Measurements from ENCODE around the gene CEP128. TPM values are rescaled to one million over a fixed set of nuclear protein-coding genes. Genes with fewer than 3 reads are reported as not detected.

CEP128 gene
- polyA plus RNA-seq, 4 donors, result 0.22 to 2.2 (median 1.1) TPM

GRCh38 chr14:80634106-80634758, 307.3 kb downstream of the CEP128 start:
- Histone ChIP-seq H3K9me3 (ENCODE audit: control insufficient read depth in 2 of 2, insufficient read depth in 1 of 2, low read depth in 1 of 2, low read length in 1 of 2) (no peaks in the 10 kb centered on the region), H3K27ac (ENCODE audit: low read depth in 1 of 3, low read length in 2 of 3) (no peak overlapping the region), H3K4me3 (ENCODE audit: low read depth in 1 of 3, low read length in 3 of 3) (no peak overlapping the region), H3K27me3 (ENCODE audit: control insufficient read depth in 3 of 3, insufficient read depth in 3 of 3, low read length in 3 of 3) (no peaks in the 10 kb centered on the region), H3K4me1 (ENCODE audit: control insufficient read depth in 3 of 3, insufficient read depth in 2 of 3, low read depth in 1 of 3, low read length in 2 of 3) (no peaks in the 10 kb centered on the region), H3K36me3 (ENCODE audit: control insufficient read depth in 3 of 3, insufficient read depth in 2 of 3, low read depth in 1 of 3, low read length in 3 of 3) (no peaks in the 10 kb centered on the region)
- DNase-seq (no peak), FAIRE-seq (no peak)
- WGBS, 3 donors, result 70 to 77% (median 77%) methylated on average over 3 of the region's 3 CpGs

- H3K4me3 ChIP-seq (ENCODE audit: low read depth in 1 of 3, low read length in 3 of 3), result no peak overlapping the region
- no peak for FAIRE-seq
Observed at GRCh38 chr14:80629606-80630005, 311.9 kb downstream of the CEP128 start.

GRCh38 chr14:80628547-80628946, 313.0 kb downstream of the CEP128 start:
- Histone ChIP-seq H3K4me3 (ENCODE audit: low read depth in 1 of 3, low read length in 3 of 3) (no peak overlapping the region), H3K27me3 (ENCODE audit: control insufficient read depth in 3 of 3, insufficient read depth in 3 of 3, low read length in 3 of 3) (no peaks in the 10 kb centered on the region), H3K4me1 (ENCODE audit: control insufficient read depth in 3 of 3, insufficient read depth in 2 of 3, low read depth in 1 of 3, low read length in 2 of 3) (peaks cover 0 to 3% (median 2%) of the 10 kb centered on the region in 3 donors), H3K36me3 (ENCODE audit: control insufficient read depth in 3 of 3, insufficient read depth in 2 of 3, low read depth in 1 of 3, low read length in 3 of 3) (no peaks in the 10 kb centered on the region), H3K9me3 (ENCODE audit: control insufficient read depth in 2 of 2, insufficient read depth in 1 of 2, low read depth in 1 of 2, low read length in 1 of 2) (no peaks in the 10 kb centered on the region), H3K27ac (ENCODE audit: low read depth in 1 of 3, low read length in 2 of 3) (no peak overlapping the region)
- WGBS, 3 donors, result 14 to 73% (median 33%) methylated on average over 6 of the region's 6 CpGs
- no peak for FAIRE-seq
- peak; percentile 71 to 79 for DNase-seq

More at GRCh38 chr14:80629606-80630005, 311.9 kb downstream of the CEP128 start:
- Histone ChIP-seq H3K9me3 (ENCODE audit: control insufficient read depth in 2 of 2, insufficient read depth in 1 of 2, low read depth in 1 of 2, low read length in 1 of 2) (no peaks in the 10 kb centered on the region), H3K36me3 (ENCODE audit: control insufficient read depth in 3 of 3, insufficient read depth in 2 of 3, low read depth in 1 of 3, low read length in 3 of 3) (no peaks in the 10 kb centered on the region), H3K27ac (ENCODE audit: low read depth in 1 of 3, low read length in 2 of 3) (no peak overlapping the region), H3K4me1 (ENCODE audit: control insufficient read depth in 3 of 3, insufficient read depth in 2 of 3, low read depth in 1 of 3, low read length in 2 of 3) (peaks cover 0 to 3% (median 2%) of the 10 kb centered on the region in 3 donors), H3K27me3 (ENCODE audit: control insufficient read depth in 3 of 3, insufficient read depth in 3 of 3, low read length in 3 of 3) (no peaks in the 10 kb centered on the region)
- DNase-seq, result no peak

GRCh38 chr14:80627745-80628144, 313.8 kb downstream of the CEP128 start:
- Histone ChIP-seq H3K27ac (ENCODE audit: low read depth in 1 of 3, low read length in 2 of 3) (no peak overlapping the region), H3K27me3 (ENCODE audit: control insufficient read depth in 3 of 3, insufficient read depth in 3 of 3, low read length in 3 of 3) (no peaks in the 10 kb centered on the region), H3K36me3 (ENCODE audit: control insufficient read depth in 3 of 3, insufficient read depth in 2 of 3, low read depth in 1 of 3, low read length in 3 of 3) (no peaks in the 10 kb centered on the region), H3K9me3 (ENCODE audit: control insufficient read depth in 2 of 2, insufficient read depth in 1 of 2, low read depth in 1 of 2, low read length in 1 of 2) (no peaks in the 10 kb centered on the region), H3K4me1 (ENCODE audit: control insufficient read depth in 3 of 3, insufficient read depth in 2 of 3, low read depth in 1 of 3, low read length in 2 of 3) (peaks cover 0 to 3% (median 2%) of the 10 kb centered on the region in 3 donors), H3K4me3 (ENCODE audit: low read depth in 1 of 3, low read length in 3 of 3) (no peak overlapping the region)
- no peak for DNase-seq
- 68 to 92% (median 84%) methylated on average over 2 of the region's 2 CpGs for WGBS, 3 donors
- no peak for FAIRE-seq

GRCh38 chr14:80624581-80624980, 317.0 kb downstream of the CEP128 start:
- peaks cover 0 to 3% (median 2%) of the 10 kb centered on the region in 3 donors for H3K4me1 ChIP-seq (ENCODE audit: control insufficient read depth in 3 of 3, insufficient read depth in 2 of 3, low read depth in 1 of 3, low read length in 2 of 3)
- FAIRE-seq, result no peak

GRCh38 chr14:80621701-80622100, 319.8 kb downstream of the CEP128 start:
- no peak overlapping the region for H3K27ac ChIP-seq (ENCODE audit: low read depth in 1 of 3, low read length in 2 of 3)
- no peaks in the 10 kb centered on the region for H3K36me3 ChIP-seq (ENCODE audit: control insufficient read depth in 3 of 3, insufficient read depth in 2 of 3, low read depth in 1 of 3, low read length in 3 of 3)
- no peaks in the 10 kb centered on the region for H3K4me1 ChIP-seq (ENCODE audit: control insufficient read depth in 3 of 3, insufficient read depth in 2 of 3, low read depth in 1 of 3, low read length in 2 of 3)
- FAIRE-seq (no peak), DNase-seq (no peak)
- H3K4me3 ChIP-seq (ENCODE audit: low read depth in 1 of 3, low read length in 3 of 3), result no peak overlapping the region
- WGBS, 3 donors, result 64 to 84% (median 77%) methylated on average over 3 of the region's 3 CpGs
- no peaks in the 10 kb centered on the region for H3K27me3 ChIP-seq (ENCODE audit: control insufficient read depth in 3 of 3, insufficient read depth in 3 of 3, low read length in 3 of 3)
- no peaks in the 10 kb centered on the region for H3K9me3 ChIP-seq (ENCODE audit: control insufficient read depth in 2 of 2, insufficient read depth in 1 of 2, low read depth in 1 of 2, low read length in 1 of 2)

More at GRCh38 chr14:80624581-80624980, 317.0 kb downstream of the CEP128 start:
- no peak overlapping the region for H3K4me3 ChIP-seq (ENCODE audit: low read depth in 1 of 3, low read length in 3 of 3)
- DNase-seq, result no peak
- no peak overlapping the region for H3K27ac ChIP-seq (ENCODE audit: low read depth in 1 of 3, low read length in 2 of 3)
- WGBS, 3 donors, result 82 to 92% (median 84%) methylated on average over 1 of the region's 1 CpG
- H3K27me3 ChIP-seq (ENCODE audit: control insufficient read depth in 3 of 3, insufficient read depth in 3 of 3, low read length in 3 of 3), result no peaks in the 10 kb centered on the region
- H3K9me3 ChIP-seq (ENCODE audit: control insufficient read depth in 2 of 2, insufficient read depth in 1 of 2, low read depth in 1 of 2, low read length in 1 of 2), result no peaks in the 10 kb centered on the region
- no peaks in the 10 kb centered on the region for H3K36me3 ChIP-seq (ENCODE audit: control insufficient read depth in 3 of 3, insufficient read depth in 2 of 3, low read depth in 1 of 3, low read length in 3 of 3)

GRCh38 chr14:80620434-80620833, 321.1 kb downstream of the CEP128 start:
- H3K36me3 ChIP-seq (ENCODE audit: control insufficient read depth in 3 of 3, insufficient read depth in 2 of 3, low read depth in 1 of 3, low read length in 3 of 3), result no peaks in the 10 kb centered on the region
- FAIRE-seq, result no peak
- no peak for DNase-seq
- no peaks in the 10 kb centered on the region for H3K4me1 ChIP-seq (ENCODE audit: control insufficient read depth in 3 of 3, insufficient read depth in 2 of 3, low read depth in 1 of 3, low read length in 2 of 3)
- H3K9me3 ChIP-seq (ENCODE audit: control insufficient read depth in 2 of 2, insufficient read depth in 1 of 2, low read depth in 1 of 2, low read length in 1 of 2), result peaks cover 0 to under 1% of the 10 kb centered on the region in 2 donors
- H3K4me3 ChIP-seq (ENCODE audit: low read depth in 1 of 3, low read length in 3 of 3), result no peak overlapping the region
- WGBS, 3 donors, result 86 to 95% (median 88%) methylated on average over 1 of the region's 1 CpG
- no peaks in the 10 kb centered on the region for H3K27me3 ChIP-seq (ENCODE audit: control insufficient read depth in 3 of 3, insufficient read depth in 3 of 3, low read length in 3 of 3)
- no peak overlapping the region for H3K27ac ChIP-seq (ENCODE audit: low read depth in 1 of 3, low read length in 2 of 3)

GRCh38 chr14:80618751-80619329, 322.7 kb downstream of the CEP128 start:
- FAIRE-seq, result no peak
- Histone ChIP-seq H3K9me3 (ENCODE audit: control insufficient read depth in 2 of 2, insufficient read depth in 1 of 2, low read depth in 1 of 2, low read length in 1 of 2) (peaks cover 0 to 3% of the 10 kb centered on the region in 2 donors), H3K27me3 (ENCODE audit: control insufficient read depth in 3 of 3, insufficient read depth in 3 of 3, low read length in 3 of 3) (no peaks in the 10 kb centered on the region), H3K36me3 (ENCODE audit: control insufficient read depth in 3 of 3, insufficient read depth in 2 of 3, low read depth in 1 of 3, low read length in 3 of 3) (no peaks in the 10 kb centered on the region), H3K27ac (ENCODE audit: low read depth in 1 of 3, low read length in 2 of 3) (no peak overlapping the region), H3K4me1 (ENCODE audit: control insufficient read depth in 3 of 3, insufficient read depth in 2 of 3, low read depth in 1 of 3, low read length in 2 of 3) (no peaks in the 10 kb centered on the region), H3K4me3 (ENCODE audit: low read depth in 1 of 3, low read length in 3 of 3) (no peak overlapping the region)
- WGBS, 3 donors, result 88 to 96% (median 94%) methylated on average over 4 of the region's 4 CpGs
- no peak for DNase-seq

Measured in small intestine (tissue), 7 donors.